Activated CD4-positive, alpha-beta T cell treated with anti-CD3 and anti-CD28 coated beads, Interleukin-2, amount 50 U/mL, for 1 hour (primary cell): Measurements from ENCODE around the gene ATXN1.
A peak's percentile ranks its signal among the peaks of the same experiment; 100 is the strongest.

Experiments used
- DNase-seq: peaks from one replicate; pipeline ENCODE4 v3.0.0-alpha.2; 2020

ATXN1 gene

DNA sequence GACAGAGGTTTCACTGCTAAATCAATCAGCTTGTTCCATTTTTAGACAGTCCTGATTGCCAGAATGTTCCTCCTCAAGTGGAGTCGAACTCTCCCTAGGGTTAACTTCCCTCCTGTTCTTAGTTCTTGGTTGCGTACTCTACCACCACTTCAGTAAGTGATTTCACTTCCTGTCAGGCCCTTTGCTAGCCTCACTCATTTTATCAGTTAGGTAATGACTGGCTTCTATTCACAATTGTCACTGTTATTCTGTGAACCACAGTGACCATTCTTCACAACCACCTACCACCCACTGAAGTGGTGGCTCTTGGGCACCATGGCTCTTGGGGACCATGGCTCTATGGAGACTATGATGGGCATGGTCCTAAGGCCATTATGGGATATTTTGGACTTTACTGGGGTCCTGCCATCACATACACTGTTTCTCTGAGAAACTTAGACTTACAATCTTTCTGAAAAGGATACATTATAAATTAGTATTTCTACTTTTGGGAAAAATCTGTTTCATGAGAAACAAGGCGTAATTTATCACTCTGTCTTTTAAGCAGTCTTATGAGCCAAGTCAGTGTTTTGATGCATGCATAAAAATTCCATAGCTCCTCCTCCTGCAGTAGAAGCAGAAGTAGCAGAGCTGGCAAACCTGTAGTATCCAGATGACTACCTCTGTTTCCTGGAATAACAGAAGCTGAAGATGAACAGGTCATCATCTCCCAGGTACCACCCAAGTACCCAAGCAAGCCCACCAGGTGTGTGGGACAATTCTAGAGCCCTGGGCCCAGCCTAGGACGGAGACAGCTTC lies 66.3 kb downstream of the ATXN1 start:
- DNase-seq: no peak

GRCh38 chr6:16691324-16691723 lies 69.9 kb downstream of the ATXN1 start:
- DNase-seq: no peak

DNA sequence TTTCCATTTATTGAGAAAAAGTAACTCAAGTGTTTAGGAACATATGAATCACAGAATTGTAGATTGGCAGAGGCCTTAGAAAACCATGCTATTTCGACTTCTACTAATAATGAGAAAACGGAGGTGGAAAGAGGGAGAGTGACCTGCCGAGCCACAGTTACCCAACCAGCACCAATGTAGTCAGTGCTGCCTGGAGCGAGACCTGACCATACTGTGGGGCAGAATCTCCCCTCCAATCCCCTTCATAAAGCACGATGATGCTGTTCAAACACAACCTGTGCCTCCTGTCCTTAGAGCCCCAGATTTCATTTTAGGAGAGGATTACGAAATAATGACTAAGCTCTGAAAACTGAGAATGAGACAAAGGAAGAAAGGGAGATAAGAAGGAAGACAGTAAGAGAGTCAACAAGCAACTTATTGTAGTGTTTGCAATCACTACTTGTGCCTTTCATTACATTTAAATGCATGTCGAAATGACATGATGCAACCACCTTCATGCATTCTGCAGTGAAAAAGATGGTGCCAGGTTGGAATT lies 70.6 kb downstream of the ATXN1 start:
- no peak for DNase-seq

- DNase-seq: no peak
These were observed 71.3 kb downstream of the ATXN1 start for GRCh38 chr6:16689788-16690607.

DNA sequence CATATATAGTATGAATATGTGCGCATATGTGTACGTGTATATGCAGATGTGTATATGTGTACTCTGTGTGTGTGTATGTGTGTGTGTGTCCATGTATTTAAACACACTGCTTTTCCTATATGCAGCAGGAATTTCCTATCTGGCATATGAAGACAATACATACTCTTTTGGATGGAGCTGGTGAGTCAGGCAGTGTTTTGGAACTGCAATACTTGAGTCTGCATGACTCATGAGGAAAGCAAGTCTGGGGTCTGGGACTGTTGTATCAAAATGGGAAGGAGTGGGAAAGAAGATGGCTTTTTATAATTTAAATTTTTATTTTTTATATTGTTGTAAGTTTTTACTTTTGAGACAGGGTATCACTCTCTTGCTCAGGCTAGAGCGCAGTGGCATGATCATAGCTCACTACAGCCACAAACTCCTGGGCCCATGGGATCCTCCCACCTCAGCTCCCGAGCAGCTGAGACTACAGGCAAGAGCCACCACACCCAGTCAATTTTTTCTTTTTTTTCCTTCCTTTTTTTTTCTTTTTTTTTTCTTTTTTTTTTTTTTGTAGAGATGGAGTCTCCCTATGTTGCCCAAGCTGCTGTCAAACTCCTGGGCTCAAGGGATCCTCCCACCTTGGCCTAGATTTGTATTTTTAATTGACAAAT lies 72.2 kb downstream of the ATXN1 start:
- DNase-seq: no peak

DNA sequence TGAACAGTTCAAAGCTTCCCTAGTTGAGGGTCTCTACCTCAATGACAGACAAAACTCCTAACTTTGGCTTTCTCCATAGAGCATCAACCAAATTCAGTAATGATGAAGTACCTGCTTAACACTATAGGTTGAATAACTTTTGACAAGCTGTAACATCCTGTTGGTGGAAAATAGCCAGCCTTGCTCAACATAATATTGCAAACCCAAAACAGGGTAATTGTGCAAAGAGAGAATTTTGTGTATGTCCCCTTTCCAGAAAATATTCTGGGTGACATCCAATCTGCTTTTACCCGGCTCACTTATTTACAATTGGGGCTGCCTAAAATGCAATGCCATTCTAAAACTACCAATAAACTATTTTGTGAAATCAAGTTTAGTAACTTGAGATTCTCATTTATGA lies 72.8 kb downstream of the ATXN1 start:
- DNase-seq: no peak

DNA sequence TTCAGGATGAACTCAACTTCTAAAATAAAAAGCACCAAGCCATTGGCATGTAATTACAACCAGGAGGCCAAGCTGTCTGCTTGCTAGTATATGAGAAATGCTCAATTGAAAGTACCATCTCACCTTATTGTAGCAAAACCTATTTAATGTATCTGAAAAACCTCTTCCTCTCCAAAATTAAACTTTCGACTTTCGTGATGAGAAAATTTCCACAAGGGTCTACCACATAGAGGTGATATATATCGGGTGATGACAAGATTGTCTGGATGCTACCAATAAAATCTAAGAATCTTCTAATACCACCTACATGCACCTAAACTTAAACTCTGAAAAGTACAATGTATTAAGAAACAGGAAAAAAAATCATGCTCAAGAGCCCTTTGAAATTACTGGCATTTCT lies 74.2 kb downstream of the ATXN1 start:
- no peak for DNase-seq

DNA sequence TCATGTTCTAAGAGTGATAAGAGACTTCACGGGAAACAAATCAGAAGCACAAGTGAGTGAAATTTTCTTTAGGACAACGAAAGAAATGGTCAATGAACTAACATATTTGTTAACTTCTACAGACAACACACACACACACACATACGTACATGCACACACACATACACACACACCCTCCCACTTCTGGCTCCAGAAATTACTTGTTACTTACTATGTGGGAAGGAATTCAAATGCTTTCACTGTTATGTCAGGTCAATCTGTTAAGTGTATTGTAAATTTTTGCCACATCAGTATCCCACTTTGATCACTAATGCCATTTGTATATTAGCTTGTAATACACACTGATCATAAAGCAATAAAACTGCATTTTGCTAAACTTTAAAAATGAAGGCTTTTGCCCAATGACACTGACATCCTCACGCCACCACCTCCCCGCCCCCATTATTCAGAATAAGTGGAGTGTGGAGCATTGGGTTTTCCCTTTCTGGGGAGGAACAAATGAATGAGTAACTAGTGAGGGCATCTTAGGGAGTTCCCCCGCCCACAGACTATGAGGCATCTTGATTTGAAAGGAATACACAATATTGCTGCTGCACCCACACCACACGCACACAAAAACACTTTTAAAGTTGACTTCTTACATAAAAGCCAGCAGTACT lies 76.2 kb downstream of the ATXN1 start:
- peak; percentile 48 for DNase-seq

DNA sequence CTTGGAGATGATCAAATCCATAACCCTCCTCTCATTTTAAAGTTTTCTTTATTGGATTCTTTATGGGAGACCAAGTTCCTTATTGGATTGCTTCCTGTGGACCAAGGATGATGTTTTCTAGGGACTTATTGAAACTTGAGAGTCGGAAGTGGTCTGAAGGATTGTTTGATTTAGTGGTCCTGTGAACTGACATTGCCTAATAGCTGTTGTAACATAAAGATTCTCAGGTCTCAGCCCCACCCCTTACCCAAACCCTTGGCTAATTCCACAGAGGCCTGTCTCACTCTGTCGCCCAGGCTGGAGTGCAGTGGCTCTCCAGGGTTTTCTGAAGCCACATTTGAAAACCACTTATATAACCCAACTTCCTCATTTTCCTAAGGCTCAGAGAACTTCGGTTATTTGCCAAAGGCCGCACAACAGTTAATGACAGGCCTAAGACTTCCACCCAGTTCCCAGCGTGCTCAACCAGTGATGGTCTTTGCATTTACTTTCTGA lies 77.0 kb downstream of the ATXN1 start:
- no peak for DNase-seq

DNA sequence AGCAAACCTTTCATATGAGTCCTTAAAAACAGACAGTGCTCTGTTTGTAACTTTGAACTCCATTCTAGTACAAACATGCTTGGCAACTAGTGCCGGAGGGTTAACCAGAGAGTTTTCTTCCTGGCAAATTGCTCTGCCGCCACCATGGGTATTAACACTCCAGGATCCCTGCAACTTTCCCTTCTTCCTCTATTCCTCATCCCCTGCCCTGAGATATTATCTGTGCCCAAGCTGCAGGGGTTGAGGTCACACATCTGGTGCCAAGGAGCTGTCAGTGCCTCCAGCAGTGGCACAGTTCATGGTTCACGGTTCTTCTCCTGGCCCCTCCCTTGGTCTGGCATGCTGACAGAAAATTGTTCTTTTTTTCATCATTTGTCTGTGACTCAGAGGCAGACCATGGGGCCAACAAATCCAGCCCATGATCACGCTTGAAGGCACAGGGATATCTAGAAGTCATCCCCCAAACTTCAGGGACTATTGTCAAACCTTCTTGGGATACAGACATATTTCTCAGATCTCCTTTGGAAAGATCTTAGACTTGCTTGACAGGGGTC lies 77.5 kb downstream of the ATXN1 start:
- DNase-seq: no peak

DNA sequence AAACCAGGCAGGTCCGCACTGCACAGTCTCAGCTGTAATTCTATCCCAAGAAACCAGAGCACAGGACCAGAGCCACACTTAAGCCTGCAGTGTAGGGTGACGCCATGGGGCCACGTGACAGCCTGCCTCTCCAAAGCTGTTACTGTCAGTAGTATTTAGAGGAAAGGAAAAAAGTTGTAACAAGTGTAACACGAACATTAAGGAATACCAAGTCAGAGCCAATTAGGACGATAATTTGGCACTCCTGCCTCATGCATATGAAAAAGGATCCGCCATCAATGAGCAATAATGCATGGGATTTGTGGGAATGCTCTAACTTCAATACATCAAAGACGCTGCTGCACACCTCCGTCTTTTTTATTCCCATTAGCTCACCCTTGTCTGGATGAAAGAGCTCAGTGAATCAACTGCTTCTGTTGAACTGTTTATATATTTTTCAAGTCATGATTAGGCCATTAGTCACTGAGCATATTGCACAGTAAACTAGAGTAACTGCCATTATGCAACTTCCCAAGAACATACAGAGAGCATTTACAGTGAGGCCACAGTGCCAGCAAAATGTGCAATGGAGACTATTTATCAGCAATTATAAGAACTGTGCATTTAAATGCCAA lies 79.9 kb downstream of the ATXN1 start:
- DNase-seq: no peak

- DNase-seq: no peak
These were observed 82.2 kb downstream of the ATXN1 start for GRCh38 chr6:16679050-16679449.

- no peak for DNase-seq
These were observed 83.8 kb downstream of the ATXN1 start for GRCh38 chr6:16677458-16677857.

- no peak for DNase-seq
These were observed 84.3 kb downstream of the ATXN1 start for GRCh38 chr6:16676978-16677377.

- no peak for DNase-seq
These were observed 84.9 kb downstream of the ATXN1 start for GRCh38 chr6:16676376-16676775.

DNA sequence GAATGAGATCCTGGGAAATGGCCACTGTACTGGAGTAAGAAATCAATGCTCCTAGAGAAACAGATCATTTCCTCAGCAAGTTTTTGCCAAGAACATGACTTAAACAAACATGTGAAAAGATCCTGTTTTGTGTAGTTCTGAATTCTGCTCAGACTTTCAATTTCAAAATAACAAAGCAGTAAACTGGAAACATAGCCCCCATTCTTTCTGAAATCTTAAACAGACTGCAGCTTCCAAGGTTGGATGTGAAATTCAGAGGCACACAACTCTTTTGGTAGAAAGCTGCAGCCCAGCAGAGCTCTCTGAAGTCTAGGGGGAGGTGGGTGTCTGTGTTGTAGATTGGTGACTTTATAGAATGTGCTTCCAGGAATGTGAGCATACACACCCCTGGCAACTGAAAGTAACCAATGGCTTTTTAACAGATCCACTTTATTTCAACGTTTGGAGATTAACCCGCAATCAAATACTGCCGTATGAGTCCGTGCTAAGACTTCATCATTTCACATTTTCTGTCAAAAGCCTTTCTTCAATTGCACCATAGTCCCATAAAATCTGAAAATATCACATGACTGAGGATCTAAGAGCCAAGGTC lies 86.4 kb downstream of the ATXN1 start:
- no peak for DNase-seq

DNA sequence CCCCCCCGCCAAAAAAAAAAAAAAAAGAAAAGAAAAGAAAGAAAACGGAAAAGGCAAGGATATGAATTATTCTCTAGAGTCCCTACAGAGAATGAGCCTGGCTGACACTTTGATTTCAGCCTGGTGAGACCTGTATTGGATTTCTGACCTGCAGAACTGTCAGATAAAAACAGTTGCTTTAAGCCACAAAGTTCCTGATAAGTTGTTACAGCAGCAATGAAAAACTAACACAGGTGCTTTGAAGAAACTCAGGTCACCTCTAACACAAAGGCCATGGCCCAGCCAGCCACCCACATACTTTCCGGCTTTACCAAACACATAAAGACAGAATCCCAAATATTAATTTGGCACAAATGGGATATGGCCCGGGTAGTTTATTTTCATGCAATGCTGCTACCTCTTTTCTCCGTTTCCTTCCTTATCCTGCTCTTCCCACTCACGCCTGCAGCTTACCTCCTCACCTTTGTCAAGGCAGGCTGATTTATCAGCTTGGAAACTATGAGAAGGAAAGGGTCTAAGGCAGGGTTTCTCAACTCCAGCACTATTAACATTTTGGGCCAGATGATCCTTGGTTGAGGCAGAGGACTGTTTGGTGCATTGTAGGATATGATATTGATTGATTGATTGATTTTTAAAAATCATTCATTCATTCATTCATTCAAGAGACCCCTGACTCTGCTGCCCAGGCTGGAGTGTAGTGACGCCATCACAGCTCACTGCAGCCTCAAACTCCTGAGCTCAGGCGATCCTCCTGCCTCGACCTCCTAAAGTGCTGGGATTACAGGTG lies 88.1 kb downstream of the ATXN1 start:
- DNase-seq: no peak

- no peak for DNase-seq
These were observed 89.7 kb downstream of the ATXN1 start for GRCh38 chr6:16671302-16672289.

DNA sequence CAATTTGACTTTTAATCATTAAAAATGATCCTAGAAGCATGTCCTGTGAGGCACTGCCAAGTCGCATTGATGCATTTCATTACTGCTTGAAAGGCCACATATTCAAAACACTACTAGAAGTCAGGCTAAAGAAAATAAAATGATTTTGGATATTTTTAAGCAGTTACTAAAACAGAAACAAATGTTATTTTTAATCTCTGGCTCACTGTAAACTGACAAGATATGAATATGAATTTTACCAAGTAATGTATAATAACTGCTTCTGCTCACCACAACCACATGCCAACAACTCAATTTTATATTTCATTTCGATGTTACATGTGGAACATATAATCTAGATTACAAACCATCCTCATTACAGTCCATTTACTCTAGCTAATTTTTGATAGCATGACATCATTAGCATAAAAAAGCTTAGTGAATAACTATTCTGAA lies 90.6 kb downstream of the ATXN1 start:
- DNase-seq: no peak
